DMS114 treated with DMSO at 0.1 percent for 48 hours (cell line): Measurements from ENCODE around the gene KIF4A.
"Not testable (repeated sequence)": the region's sequence is repeated elsewhere in the genome, so short reads cannot be mapped to it uniquely, and the experiment has no call there.

Experiments used
- DNase-seq: peaks from one replicate; lab custom pipeline; 2025; ENCODE audit not compliant: unreplicated experiment; lab: John Stamatoyannopoulos, UW

Gene KIF4A, protein sequence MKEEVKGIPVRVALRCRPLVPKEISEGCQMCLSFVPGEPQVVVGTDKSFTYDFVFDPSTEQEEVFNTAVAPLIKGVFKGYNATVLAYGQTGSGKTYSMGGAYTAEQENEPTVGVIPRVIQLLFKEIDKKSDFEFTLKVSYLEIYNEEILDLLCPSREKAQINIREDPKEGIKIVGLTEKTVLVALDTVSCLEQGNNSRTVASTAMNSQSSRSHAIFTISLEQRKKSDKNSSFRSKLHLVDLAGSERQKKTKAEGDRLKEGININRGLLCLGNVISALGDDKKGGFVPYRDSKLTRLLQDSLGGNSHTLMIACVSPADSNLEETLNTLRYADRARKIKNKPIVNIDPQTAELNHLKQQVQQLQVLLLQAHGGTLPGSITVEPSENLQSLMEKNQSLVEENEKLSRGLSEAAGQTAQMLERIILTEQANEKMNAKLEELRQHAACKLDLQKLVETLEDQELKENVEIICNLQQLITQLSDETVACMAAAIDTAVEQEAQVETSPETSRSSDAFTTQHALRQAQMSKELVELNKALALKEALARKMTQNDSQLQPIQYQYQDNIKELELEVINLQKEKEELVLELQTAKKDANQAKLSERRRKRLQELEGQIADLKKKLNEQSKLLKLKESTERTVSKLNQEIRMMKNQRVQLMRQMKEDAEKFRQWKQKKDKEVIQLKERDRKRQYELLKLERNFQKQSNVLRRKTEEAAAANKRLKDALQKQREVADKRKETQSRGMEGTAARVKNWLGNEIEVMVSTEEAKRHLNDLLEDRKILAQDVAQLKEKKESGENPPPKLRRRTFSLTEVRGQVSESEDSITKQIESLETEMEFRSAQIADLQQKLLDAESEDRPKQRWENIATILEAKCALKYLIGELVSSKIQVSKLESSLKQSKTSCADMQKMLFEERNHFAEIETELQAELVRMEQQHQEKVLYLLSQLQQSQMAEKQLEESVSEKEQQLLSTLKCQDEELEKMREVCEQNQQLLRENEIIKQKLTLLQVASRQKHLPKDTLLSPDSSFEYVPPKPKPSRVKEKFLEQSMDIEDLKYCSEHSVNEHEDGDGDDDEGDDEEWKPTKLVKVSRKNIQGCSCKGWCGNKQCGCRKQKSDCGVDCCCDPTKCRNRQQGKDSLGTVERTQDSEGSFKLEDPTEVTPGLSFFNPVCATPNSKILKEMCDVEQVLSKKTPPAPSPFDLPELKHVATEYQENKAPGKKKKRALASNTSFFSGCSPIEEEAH

DNA sequence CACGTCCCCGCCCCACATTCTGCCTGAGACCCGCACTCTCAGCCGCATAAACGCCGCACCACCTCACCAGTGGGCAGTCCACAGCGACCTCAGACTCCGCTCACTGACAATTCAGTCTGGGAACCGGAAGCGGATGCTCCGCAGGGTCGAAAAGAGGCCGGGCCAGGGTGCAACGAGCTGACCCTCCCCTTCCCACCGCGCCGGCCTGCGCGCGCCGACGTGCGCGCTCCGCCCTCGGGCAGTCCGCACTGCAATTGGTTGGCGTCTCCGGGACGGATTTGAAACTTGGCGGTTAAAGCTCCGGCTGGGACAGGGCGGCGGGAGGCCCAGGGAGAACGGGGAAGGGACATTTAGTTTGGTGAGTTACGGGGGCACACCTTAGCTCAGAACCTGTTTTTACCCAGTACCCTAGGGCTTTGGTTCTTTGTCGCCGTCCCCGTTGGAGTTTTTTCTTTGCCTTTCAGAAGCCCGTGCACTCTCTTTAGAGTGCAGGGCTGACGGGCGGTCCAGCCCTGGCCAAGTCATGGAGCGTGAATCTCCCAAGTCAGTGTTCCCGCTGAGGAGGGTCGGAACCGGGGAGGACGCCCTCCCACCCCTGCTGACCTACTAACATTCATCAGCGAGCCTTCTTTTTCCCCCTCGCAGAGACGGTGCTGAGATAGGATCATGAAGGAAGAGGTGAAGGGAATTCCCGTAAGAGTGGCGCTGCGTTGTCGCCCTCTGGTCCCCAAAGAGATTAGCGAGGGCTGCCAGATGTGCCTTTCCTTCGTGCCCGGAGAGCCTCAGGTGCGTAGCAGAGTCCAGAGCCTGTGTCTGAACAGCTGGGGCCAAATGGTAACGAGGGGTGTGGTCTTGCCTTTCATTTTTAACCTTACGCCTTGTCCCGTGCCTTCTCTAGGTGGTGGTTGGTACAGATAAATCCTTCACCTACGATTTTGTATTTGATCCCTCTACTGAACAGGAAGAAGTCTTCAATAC lies at the start of gene KIF4A, which contains the start of gene PDZD11:
KIF4A (plus strand) TSS at position 312 of the 978 bp plus-strand sequence; CDS start at position 667, 355 bp downstream.
PDZD11 (minus strand) TSS at position 135 of the 978 bp plus-strand sequence. CDS start 586 bp downstream, outside the sequence.
- peak; percentile 78 for DNase-seq

DNA sequence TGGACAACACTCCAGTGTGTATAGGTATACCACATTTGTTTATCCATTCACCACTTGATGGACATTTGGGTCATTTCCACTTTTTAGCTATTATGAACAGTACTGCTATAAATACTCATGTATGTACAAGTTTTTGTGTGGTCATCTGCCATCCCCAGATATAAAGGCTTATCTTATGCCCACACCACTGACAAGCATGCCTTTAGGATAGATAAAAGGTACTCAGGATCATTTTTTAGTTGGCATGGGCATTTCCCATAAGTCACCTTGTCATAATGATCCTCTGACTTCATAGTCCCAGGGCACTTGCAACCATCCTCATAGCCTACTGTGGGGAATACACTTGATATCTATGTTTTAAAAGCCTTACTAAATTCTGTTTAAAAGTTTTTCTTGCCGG lies 49.2 kb upstream of the KIF4A start:
- no peak for DNase-seq

DNA sequence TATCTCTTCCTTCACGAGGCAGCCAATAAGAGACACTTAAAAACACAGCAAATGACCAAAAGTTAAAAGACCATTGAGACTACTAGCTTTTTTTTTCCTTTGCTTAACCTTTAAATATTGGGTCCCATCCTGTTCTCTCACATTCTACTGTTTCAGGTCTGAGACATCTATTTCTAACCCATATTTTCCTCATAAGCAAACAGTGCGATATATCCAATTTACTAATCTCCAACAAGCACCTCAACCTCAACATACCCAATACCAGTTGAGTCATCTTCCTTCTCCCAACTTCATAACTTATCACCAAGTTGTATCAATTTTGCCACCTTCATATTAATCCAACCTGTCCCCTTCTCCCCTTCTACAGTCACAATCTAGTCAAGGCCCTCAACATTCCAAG lies 48.4 kb upstream of the KIF4A start:
- DNase-seq, result no peak

DNA sequence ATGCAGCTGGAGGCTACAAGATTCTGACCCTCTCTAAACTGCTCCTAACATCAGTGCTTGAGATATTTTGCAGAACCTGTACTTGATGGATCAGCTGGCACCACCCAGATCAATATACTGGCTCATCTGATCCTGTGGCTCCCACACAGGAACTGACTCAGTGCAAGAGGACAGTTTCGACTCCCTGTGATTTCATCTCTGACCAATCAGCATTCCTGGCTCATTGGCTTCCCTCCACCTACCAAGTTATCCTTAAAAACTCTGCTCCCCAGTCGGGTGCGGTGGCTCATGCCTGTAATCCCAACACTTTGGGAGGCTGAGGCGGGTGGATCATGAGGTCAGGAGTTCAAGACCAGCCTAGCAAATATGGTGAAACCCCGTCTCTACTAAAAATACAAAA lies 46.3 kb upstream of the KIF4A start:
- DNase-seq, result not testable (repeated sequence)

DNA sequence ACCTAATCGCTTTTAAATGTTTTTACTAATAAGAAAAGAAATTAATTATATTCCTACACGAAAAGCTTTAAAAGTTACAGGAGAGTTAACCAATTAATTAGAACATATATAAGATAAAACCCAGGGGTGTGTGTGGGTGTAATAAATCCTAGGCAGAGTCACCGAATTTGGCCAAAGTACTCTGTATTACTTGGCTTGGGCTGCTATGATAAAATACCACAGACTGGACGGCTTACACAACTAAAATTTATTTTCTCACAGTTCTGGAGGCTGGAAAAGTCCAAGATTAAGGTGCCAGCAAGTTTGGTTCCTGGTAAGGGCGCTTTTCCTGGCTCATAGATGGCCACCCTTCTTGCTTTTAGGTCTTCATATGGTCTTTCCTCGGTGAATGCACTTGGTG lies 45.0 kb upstream of the KIF4A start:
- DNase-seq, result no peak

DNA sequence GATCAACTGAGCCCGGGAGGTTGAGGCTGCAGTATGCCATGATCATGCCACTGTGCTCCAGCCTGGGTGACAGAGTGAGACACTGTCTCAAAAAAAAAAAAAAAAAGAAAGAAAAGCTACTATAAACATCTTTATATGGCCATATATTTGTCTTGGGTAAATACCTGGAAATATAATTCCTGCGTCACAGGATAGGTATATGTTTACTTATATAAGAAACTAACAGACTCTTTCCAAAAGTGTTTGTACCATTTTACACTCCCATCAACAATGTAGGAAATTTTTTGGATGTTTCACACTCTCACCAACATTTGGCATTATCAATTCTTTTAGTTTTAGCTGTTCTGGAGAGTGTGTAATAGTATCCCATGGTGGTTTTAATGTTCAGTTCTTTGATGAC lies 42.7 kb upstream of the KIF4A start:
- no peak for DNase-seq

DNA sequence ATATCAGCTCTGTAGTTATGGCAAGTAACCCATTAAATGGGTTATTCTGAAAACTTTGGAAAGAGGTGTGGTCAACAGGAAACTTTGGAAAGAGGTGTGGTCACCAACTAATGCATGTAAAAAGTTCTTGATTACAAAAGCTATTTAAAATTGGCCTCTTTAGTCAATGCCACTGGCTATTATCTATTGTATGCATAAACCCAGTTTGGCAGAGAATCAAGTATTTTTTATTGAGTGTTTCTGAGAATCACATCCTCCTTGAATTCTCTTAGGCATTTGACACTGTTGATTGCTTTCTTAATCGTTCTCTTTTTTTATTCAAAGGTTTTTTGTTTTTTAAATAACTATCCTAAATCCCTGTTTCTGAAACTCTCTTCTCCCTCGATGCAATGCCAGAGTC lies 37.4 kb upstream of the KIF4A start:
- DNase-seq, result no peak

DNA sequence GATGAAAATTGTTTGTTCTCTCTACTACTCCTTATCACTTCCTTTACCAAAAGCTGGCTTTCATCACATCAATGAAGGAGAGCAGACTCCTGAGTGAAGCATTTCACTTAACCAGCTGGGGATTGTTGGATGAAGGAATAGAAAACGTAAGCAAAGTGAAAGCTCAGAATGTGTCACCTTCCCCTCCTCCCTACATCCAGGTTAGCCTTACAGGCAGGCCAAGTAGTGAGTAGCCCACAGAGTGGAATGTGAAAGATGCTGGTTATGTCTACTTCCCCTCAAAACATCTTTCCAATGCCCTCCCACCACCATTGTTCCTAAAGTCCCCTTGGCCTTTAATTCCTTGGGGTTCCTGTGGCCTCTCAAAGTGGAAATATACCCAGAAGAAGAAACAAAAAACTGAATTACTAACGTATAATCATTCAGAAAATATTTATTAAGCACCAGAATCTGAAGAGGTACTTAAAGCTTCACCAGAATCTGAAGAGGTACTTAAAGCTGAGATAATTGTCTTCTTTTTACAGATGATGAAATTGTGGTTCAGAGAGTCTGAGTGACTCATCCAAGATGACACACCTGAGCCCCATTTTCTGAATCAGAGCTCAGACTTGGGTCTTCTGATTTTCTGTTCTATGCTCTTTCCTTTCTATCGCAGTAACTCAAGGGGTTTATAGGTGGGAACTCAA lies 36.4 kb upstream of the KIF4A start:
- DNase-seq, result no peak

DNA sequence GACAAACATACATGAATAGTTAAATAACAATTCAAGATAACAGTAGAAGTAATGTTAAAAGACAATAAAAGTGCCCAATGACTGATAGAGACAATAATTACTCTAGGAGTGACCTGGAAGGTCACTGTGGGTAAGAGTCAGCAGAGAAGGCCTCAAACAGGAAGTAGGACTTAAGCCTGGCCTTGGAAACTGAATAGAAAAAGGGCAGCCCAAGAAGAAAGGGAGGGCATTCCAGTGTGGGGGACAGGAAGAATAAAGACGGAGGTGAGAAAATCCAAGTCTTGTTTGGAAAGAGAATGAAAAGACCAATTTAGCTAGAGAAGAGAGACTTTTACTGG lies 35.9 kb upstream of the KIF4A start:
- DNase-seq, result no peak

DNA sequence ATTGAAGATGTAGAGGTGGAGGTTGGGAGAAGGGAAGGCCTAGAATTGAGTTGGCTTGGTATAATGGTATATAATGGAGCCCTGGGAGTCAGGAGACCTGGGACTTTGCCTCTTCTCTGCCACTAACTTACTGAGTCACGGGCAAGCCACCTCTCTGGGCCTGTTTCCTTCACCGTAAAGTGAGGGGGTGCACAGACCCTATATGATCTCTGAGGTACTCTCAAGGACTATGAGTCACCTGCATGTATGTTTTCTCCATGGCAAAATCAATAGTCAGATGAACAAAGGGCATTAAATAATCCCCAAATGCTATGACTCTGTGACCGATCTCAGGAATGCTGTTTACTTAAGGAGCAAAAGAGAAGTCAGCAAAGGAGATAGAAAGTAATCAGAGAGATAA lies 35.0 kb upstream of the KIF4A start:
- no peak for DNase-seq

DNA sequence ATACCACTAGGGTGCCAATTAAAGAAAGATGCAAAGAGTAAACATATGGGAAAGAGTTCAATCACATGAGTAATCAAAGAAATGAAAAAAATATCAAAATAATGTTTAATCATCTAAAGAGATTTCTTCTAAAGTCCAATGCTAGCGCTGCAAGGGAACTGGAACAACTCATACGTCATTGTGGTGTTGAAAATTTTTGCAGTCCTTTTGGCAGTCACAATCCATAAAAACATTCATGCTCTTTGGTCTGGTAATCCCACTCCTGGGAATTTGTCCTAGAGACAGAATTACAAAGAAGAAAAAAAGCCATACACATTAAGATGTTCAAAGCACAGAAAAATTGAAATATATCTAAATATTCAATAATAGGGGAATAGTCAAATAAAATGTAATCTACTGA lies 34.5 kb upstream of the KIF4A start:
- no peak for DNase-seq

DNA sequence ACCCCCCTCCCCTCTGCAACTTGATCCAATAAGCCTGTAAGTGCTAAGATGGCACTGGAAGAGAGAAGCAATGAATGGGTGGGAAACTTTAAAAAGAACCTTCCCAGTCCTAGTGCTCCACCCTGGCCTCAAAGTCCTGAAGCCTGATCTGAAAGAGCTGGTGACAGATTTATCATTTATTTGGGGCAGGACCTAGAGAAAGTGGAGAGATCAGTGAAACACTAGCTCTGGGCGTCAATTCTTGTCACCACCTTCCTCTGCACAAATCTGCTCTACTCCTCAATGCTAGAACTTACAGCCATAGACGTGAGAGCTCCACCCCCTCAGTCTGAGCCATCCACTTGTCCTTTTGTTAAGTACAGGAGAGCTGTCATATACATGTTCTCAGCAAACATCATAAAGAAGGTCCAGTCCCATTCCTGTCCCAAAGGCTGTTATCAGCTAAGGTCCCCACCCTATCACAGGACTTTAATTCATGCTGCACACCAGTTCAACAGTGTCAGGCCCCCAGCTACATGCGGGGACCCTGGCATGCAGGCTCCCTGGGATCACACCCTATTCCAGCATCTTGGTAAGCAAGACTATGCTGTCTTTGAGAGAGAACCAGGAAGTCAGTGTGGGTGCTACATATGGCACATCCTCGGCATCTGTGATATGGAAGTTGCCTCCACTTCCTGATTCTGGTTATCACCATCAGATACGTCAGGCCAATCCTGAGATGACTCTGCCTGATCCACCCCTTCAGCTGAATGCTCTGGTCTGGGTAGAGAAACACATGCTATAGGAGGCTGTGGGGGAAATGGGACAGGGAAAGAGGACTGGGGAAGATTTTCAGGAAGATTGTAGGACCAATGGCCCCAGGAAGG lies 32.2 kb upstream of the KIF4A start:
- DNase-seq, result no peak

DNA sequence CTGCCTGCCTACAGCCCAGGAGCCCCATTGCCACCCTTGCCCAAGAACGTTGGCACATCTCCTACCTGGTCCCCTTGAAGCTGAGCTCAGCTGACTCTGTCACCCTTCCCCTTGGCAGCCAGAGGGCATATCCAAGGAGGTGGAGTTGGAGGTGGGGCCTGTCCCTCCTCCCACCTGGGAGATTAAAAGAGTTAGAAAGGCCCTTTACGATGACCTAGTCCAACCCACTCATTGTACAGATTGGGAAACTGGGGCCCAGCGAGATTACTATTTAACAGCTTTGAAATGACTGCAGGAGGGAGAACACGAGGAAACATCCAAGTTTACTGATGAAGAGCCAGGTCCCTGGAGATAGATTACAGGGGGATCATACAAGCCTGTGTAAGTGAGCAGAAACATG lies 29.8 kb upstream of the KIF4A start, which contains the start of gene P2RY4:
P2RY4 (minus strand) TSS at position 101 of the 400 bp plus-strand sequence. CDS start 580 bp downstream, outside the sequence.
- DNase-seq, result no peak

DNA sequence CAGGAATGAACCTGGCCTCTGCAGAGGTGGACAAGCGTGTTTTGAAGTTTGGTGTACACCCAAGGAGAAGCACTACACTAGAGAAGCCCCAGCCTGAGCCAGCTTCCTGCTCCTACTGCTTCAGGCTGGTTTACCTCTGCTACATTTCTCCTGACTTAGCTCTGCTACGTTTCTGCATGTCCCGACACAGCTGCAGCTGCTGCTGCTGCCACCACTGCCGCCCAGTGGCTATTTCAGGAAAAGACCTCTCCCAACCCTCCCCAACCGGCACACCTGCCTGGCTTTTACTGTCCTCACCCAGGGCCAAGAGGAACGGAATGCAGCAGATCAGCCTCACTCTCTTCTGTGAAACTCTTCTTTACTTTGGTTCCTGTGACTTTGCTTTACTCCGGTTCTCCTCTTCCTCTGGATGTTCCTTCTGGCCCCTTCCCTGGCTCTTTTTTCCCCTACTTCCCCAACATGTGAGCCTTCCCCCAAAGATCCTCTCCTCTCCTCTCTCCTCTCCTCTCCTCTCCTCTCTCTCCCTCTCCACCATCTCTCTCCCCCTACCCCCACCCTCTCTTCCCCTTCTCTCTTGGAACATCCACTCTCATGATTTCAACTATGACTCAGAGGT lies 26.8 kb upstream of the KIF4A start:
- no peak for DNase-seq

DNA sequence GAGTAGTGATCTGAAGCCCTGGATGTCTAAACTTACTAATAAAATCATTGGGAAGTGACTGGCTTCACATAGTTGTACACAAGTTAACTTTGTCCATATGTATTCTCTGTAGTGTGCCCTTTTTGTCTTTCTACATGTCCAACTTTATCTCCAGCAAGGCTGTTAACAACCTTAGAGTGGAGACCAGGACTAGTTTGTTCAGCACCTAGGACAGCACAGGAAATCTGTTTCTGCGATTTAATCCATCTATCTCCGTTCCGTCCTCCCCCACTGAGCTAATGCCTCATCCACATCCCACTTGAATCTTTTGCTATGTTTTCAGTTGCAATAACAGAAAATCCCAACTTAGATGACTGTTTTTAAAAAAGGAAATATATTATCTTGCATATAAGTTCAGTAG lies 25.1 kb upstream of the KIF4A start:
- DNase-seq, result no peak

DNA sequence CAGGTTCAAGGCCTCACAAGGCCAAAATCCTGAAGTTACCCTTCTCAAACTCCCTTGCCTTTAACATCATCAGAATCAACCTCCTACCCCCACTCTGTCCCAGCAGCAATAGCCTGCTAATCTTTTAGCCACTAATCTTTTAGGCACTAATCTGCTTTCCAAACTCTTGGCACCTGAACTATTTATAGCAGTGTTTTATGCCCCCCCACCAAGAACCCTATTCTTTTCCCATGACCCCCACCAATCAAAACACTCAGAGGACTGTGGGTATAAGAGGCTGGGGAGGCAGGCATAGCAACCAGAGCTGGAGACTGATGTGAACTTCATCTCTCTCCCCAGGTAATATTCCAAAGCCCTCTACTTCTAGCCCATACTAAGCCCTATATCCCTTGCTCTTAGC lies 21.9 kb upstream of the KIF4A start, which contains the start of gene ARR3:
ARR3 (plus strand) TSS at position 301 of the 400 bp plus-strand sequence. CDS start 1,052 bp downstream, outside the sequence.
- no peak for DNase-seq

DNA sequence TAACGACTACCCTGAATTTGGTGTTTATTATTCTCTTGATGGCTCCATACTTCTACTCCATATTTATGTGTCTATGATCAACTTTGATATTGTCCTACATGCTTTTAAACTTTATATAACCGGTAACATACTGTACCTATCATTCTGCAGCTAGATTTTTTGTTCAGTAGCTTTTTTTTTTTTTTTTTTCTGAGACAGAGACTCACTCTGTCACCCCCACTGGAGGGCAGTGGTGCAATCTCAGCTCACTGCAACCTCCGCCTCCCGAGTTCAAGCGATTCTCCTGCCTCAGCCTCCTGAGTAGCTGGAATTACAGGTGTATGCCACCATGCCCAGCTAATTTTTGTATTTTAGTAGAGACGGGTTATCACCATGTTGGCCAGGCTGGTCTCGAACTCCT lies 15.9 kb upstream of the KIF4A start:
- not testable (repeated sequence) for DNase-seq

DNA sequence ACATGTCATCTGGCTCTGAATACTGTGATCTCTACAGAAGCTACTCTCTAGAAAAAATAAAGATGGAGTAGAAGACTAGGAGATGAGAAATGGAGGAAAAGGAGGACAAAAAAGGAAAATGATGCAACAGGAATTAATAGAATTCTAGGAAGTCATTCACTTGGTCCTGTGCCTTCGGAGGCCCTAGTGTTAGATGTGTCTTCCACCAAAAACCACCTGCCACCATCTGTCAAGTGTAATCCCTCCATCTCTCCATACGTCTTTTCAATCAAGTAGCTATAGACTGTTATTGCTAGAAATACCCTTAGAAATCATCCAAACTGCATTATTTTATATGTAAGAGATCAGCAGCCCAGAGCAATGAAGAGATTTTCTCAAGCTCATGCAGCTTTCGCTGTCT lies 10.8 kb upstream of the KIF4A start:
- no peak for DNase-seq
